HEK293 (cell line): Measurements from ENCODE around the gene DGKD.

Source experiments
- CTCF ChIA-PET: fragments of 350-600 bp; formaldehyde crosslinking; extraction: SDS; loops from one replicate; lab custom pipeline; 2021; ENCODE audit warnings: antibody characterized with exemption; lab: Yijun Ruan, JAX
- POLR2A ChIA-PET: fragments of 300-600 bp; formaldehyde crosslinking; extraction: SDS; loops from one replicate; lab custom pipeline; 2020; ENCODE audit warnings: antibody characterized with exemption, inconsistent platforms; lab: Yijun Ruan, JAX
- H3K27ac ChIP-seq: fragments of 200-500 bp; sonication (Bioruptor generic); 2 replicates; pipeline ENCODE4 v1.5.1; 2014; ENCODE audit warnings: low read depth, low read length, control low read depth, inconsistent platforms; ENCODE audit errors: extremely low read depth
- H3K36me3 ChIP-seq, 2 experiments: fragments of 200-500 bp in 1 of 2; sonication (Bioruptor generic) in 1 of 2; 1 replicate in 1 of 2; 2 replicates in 1 of 2; pipeline ENCODE4 v1.5.1; 2014 to 2017; ENCODE audit warnings: inconsistent platforms in 2 of 2, low read length in 2 of 2; ENCODE audit not compliant: control insufficient read depth in 2 of 2, insufficient read depth in 1 of 2
- H3K4me1 ChIP-seq: fragments of 200-500 bp; sonication (Bioruptor generic); 2 replicates; pipeline ENCODE4 v1.5.1; 2014; ENCODE audit warnings: mild to moderate bottlenecking, low read length, inconsistent platforms; ENCODE audit not compliant: control insufficient read depth, insufficient read depth
- H3K4me3 ChIP-seq: 2 replicates; pipeline ENCODE4 v1.5.1; 2011; ENCODE audit warnings: low read depth, mild to moderate bottlenecking, control low read depth, low read length, moderate library complexity
- H3K9me3 ChIP-seq: fragments of 200-500 bp; sonication (Bioruptor generic); 2 replicates; pipeline ENCODE4 v1.5.1; 2014; ENCODE audit warnings: low read depth, low read length, inconsistent platforms; ENCODE audit not compliant: control insufficient read depth, insufficient read depth
- AEBP2 ChIP-seq: fragments of 450-650 bp; formaldehyde crosslinking; IDR thresholded peaks from 2 replicates; pipeline ENCODE4 v1.5.1; 2016; ENCODE audit warnings: missing biosample characterization, missing genetic modification characterization, borderline replicate concordance
- KLF10 ChIP-seq: fragments of 450-650 bp; IDR thresholded peaks from 2 replicates; pipeline ENCODE4 v1.5.1; 2018; ENCODE audit warnings: missing biosample characterization, mild to moderate bottlenecking, missing genetic modification characterization
- PRDM6 ChIP-seq: fragments of 450-650 bp; formaldehyde crosslinking; IDR thresholded peaks from 2 replicates; pipeline ENCODE4 v1.5.1; 2017; ENCODE audit warnings: missing biosample characterization, missing genetic modification characterization
- ZBTB11 ChIP-seq: fragments of 450-650 bp; formaldehyde crosslinking; conservative IDR thresholded peaks from 2 replicates; pipeline ENCODE4 v1.5.1; 2016; ENCODE audit warnings: low read depth, missing biosample characterization, missing genetic modification characterization
- ZBTB6 ChIP-seq: fragments of 450-650 bp; formaldehyde crosslinking; IDR thresholded peaks from 2 replicates; pipeline ENCODE4 v1.5.1; 2017; ENCODE audit warnings: missing biosample characterization, missing genetic modification characterization
- ZFHX2 ChIP-seq: fragments of 450-650 bp; formaldehyde crosslinking; conservative IDR thresholded peaks from 2 replicates; pipeline ENCODE4 v1.5.1; 2016; ENCODE audit warnings: missing biosample characterization, missing genetic modification characterization
- ZNF10 ChIP-seq: fragments of 450-650 bp; formaldehyde crosslinking; IDR thresholded peaks from 2 replicates; pipeline ENCODE4 v1.5.1; 2017; ENCODE audit warnings: missing biosample characterization, missing genetic modification characterization
- ZNF169 ChIP-seq: fragments of 450-650 bp; formaldehyde crosslinking; IDR thresholded peaks from 2 replicates; pipeline ENCODE4 v1.5.1; 2016; ENCODE audit warnings: missing biosample characterization, missing genetic modification characterization
- ZNF221 ChIP-seq: fragments of 450-650 bp; formaldehyde crosslinking; IDR thresholded peaks from 2 replicates; pipeline ENCODE4 v1.5.1; 2017; ENCODE audit warnings: missing biosample characterization, missing genetic modification characterization, borderline replicate concordance
- ZNF223 ChIP-seq: fragments of 450-650 bp; formaldehyde crosslinking; IDR thresholded peaks from 2 replicates; pipeline ENCODE4 v1.5.1; 2016; ENCODE audit warnings: missing biosample characterization, missing genetic modification characterization
- ZNF248 ChIP-seq: fragments of 450-650 bp; formaldehyde crosslinking; IDR thresholded peaks from 2 replicates; pipeline ENCODE4 v1.5.1; 2017; ENCODE audit warnings: missing biosample characterization, missing genetic modification characterization
- ZNF366 ChIP-seq: fragments of 450-650 bp; formaldehyde crosslinking; conservative IDR thresholded peaks from 2 replicates; pipeline ENCODE4 v1.5.1; 2016; ENCODE audit warnings: missing biosample characterization, missing genetic modification characterization
- ZNF37A ChIP-seq: fragments of 450-650 bp; IDR thresholded peaks from 2 replicates; pipeline ENCODE4 v1.5.1; 2018; ENCODE audit warnings: missing biosample characterization, missing genetic modification characterization
- ZNF426 ChIP-seq: fragments of 450-650 bp; formaldehyde crosslinking; IDR thresholded peaks from 2 replicates; pipeline ENCODE4 v1.5.1; 2017; ENCODE audit warnings: missing biosample characterization, missing genetic modification characterization, mild to moderate bottlenecking, inconsistent platforms, moderate library complexity
- ZNF514 ChIP-seq: fragments of 450-650 bp; formaldehyde crosslinking; IDR thresholded peaks from 2 replicates; pipeline ENCODE4 v1.5.1; 2016; ENCODE audit warnings: missing biosample characterization, missing genetic modification characterization
- ZNF521 ChIP-seq: fragments of 450-650 bp; formaldehyde crosslinking; IDR thresholded peaks from 2 replicates; pipeline ENCODE4 v1.5.1; 2017; ENCODE audit warnings: missing biosample characterization, mild to moderate bottlenecking, missing genetic modification characterization
- ZNF585B ChIP-seq: fragments of 450-650 bp; formaldehyde crosslinking; IDR thresholded peaks from 2 replicates; pipeline ENCODE4 v1.5.1; 2016; ENCODE audit warnings: missing biosample characterization, missing genetic modification characterization
- ZNF660 ChIP-seq: fragments of 450-650 bp; IDR thresholded peaks from 2 replicates; pipeline ENCODE4 v1.5.1; 2018; ENCODE audit warnings: missing biosample characterization, mild to moderate bottlenecking, missing genetic modification characterization
- TF ChIP-seq, protein P1 (sequence below): fragments of 450-650 bp; formaldehyde crosslinking; IDR thresholded peaks from 2 replicates; pipeline ENCODE4 v1.5.1; 2016; ENCODE audit warnings: missing biosample characterization, missing genetic modification characterization

The DGKD gene

DNA sequence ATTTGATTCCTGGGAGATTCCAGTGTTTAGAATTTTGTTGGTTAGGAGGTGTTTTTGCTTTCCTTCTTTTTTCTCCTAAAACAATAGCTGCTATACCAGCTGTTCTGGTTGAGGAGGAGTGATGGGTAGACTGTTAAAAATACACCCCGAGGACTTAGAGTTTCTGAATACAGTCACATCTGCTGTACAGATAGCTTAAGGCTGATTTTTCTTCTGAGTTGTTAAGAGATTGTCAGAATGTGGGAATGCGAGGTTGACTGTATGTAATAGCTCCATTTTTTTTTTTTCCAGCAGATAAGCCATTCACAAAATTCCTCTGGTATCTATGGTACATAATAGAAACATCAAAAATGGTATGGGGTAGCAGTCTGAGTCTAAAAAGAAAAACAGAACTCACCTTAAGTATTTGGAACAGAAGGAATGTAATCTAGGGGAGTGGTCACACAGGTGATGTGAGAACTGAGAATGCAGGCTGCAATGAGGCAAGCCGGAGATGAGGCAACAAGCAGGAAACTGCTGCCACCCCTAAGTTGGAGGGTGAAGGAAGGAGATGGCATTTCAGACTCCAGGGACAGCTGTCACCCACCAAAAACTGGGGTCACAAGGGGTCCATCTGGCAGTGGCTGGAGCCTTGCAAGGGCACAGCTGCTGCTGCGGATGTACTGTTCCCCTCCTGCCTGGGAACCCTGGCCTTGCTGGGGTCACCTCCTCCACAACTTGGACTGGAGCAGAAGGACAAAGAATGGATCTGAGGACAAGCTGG lies 2.4 kb downstream of the DGKD start (continued):
- TF ChIP-seq ZBTB11 = no peak
- no peak for TF ChIP-seq ZNF660 (tag by site-specific recombination)
- TF ChIP-seq ZNF169 (tag by site-specific recombination) = no peak
- TF ChIP-seq KLF10 (tag by site-specific recombination) = no peak
- no peak for TF ChIP-seq ZNF221 (tag by site-specific recombination)

- TF ChIP-seq ZNF514 (tag by site-specific recombination) (no peak), ZNF366 (tag by site-specific recombination) (no peak), ZFHX2 (no peak), PRDM6 (tag by site-specific recombination) (no peak), ZNF223 (no peak), ZBTB6 (no peak), ZNF248 (tag by site-specific recombination) (no peak), ZNF426 (tag by site-specific recombination) (no peak)
- TF ChIP-seq, protein P1, sequence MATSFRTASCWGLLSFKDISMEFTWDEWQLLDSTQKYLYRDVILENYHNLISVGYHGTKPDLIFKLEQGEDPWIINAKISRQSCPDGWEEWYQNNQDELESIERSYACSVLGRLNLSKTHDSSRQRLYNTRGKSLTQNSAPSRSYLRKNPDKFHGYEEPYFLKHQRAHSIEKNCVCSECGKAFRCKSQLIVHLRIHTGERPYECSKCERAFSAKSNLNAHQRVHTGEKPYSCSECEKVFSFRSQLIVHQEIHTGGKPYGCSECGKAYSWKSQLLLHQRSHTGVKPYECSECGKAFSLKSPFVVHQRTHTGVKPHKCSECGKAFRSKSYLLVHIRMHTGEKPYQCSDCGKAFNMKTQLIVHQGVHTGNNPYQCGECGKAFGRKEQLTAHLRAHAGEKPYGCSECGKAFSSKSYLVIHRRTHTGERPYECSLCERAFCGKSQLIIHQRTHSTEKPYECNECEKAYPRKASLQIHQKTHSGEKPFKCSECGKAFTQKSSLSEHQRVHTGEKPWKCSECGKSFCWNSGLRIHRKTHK (tag by site-specific recombination) = no peak
- Histone ChIP-seq H3K9me3 (no peaks in the 10 kb centered on the region), H3K4me3 (no peak overlapping the region), H3K27ac (no peak overlapping the region), H3K36me3 (peaks cover 0 to 12% of the 10 kb centered on the region in 2 experiments; a peak in 1 of 3 replicates), H3K4me1 (peaks cover 6% of the 10 kb centered on the region)
- ChIA-PET POLR2A (no interaction called here), CTCF (interaction anchor here (0.7 to 1.5 kb wide), 2 partner anchors 26 to 305 kb away, joined by 3 to 4 read pairs; no protein-coding TSS in a partner anchor)
Measured at GRCh38 chr2:233358335-233358734, 4.0 kb downstream of the DGKD start.

- CTCF ChIA-PET = no interaction called here
- no peak for TF ChIP-seq ZNF37A
- TF ChIP-seq ZNF521 (tag by site-specific recombination) = no peak
- TF ChIP-seq ZNF585B (tag by site-specific recombination) = no peak
- no peak for TF ChIP-seq AEBP2 (tag by site-specific recombination)
- no peak for TF ChIP-seq ZNF10
- H3K27ac ChIP-seq = no peak overlapping the region
- H3K4me1 ChIP-seq = peaks cover under 1% of the 10 kb centered on the region; the same call in 1 of the 2 replicates
- H3K36me3 ChIP-seq = peaks cover 0 to 18% of the 10 kb centered on the region in 2 experiments; a peak in 1 of 3 replicates
- H3K4me3 ChIP-seq = no peak overlapping the region
- H3K9me3 ChIP-seq = no peaks in the 10 kb centered on the region
- POLR2A ChIA-PET = no interaction called here
Measured at GRCh38 chr2:233358947-233359346, 4.7 kb downstream of the DGKD start.
